ENCODE results near the gene CYP4Z1. TPM values are rescaled to one million over a fixed set of nuclear protein-coding genes. Genes with fewer than 3 reads are reported as not detected.
"Not testable (repeated sequence)": the region's sequence is repeated elsewhere in the genome, so short reads cannot be mapped to it uniquely, and the experiment has no call there.

Gene CYP4Z1
- total RNA-seq, 1 donor from 2014 or later = not detected

DNA sequence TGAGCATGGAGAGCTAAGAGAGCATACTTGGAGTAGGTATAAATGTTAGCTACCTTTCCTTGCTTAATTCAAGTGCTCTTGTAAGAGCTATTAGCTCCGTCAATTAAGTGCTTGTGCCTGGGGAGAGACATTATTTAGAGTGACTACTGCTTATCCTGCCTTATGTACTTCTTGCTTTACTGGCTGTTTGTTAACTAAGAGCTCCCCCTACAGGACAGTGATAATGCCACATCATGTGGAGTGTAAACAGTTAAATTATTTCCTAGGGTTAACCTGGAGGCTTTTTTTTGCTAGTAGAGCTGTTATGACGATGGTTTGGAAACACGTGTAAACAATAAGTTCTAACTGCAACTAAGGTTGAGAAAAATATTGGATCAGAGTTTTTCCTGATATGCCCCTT lies 24.4 kb downstream of the CYP4Z1 start:
- FAIRE-seq = peak; percentile 72
- not testable (repeated sequence) for DNase-seq (ENCODE audit: low read depth)
- TF ChIP-seq, protein P1, sequence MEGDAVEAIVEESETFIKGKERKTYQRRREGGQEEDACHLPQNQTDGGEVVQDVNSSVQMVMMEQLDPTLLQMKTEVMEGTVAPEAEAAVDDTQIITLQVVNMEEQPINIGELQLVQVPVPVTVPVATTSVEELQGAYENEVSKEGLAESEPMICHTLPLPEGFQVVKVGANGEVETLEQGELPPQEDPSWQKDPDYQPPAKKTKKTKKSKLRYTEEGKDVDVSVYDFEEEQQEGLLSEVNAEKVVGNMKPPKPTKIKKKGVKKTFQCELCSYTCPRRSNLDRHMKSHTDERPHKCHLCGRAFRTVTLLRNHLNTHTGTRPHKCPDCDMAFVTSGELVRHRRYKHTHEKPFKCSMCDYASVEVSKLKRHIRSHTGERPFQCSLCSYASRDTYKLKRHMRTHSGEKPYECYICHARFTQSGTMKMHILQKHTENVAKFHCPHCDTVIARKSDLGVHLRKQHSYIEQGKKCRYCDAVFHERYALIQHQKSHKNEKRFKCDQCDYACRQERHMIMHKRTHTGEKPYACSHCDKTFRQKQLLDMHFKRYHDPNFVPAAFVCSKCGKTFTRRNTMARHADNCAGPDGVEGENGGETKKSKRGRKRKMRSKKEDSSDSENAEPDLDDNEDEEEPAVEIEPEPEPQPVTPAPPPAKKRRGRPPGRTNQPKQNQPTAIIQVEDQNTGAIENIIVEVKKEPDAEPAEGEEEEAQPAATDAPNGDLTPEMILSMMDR (IDR thresholded peaks at IDR 0.05; ENCODE audit: insufficient read depth, low read length, severe bottlenecking) = peak; percentile 19

DNA sequence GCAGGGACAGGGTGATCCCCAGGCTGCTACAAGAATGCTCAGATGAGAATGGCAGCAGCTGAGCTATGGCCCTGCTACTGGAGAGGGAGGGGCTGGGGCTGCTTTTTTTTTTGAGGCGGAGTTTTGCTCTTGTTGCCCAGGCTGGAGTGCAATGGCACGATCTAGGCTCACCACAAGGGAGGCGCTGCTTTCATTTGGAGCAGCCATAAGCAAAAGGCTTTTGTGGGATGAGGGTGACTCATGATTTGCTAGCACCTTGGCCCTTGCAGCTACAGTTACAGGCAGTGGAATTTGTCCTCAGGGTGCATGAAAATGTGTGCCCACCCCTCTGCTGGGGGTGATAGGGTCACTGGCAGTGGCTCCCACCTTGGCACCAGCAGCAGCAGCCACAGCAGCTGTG lies 37.8 kb downstream of the CYP4Z1 start:
- Histone ChIP-seq H3K4me3 (ENCODE audit: low read depth, low read length) (no peak overlapping the region), H3K36me3 (ENCODE audit: control insufficient read depth, insufficient read depth, low read length) (no peaks in the 10 kb centered on the region), H3K27me3 (ENCODE audit: control insufficient read depth, insufficient read depth, low read length) (no peaks in the 10 kb centered on the region)
- TF ChIP-seq, protein P1 (IDR thresholded peaks at IDR 0.05; ENCODE audit: insufficient read depth, low read length, severe bottlenecking) = no peak
- FAIRE-seq = no peak
- DNase-seq (ENCODE audit: low read depth) = peak; percentile 43

More for the DNA sequence above, 24.4 kb downstream of the CYP4Z1 start:
- H3K4me3 ChIP-seq (ENCODE audit: low read depth, low read length); H3K27me3 ChIP-seq (ENCODE audit: control insufficient read depth, insufficient read depth, low read length); H3K36me3 ChIP-seq (ENCODE audit: control insufficient read depth, insufficient read depth, low read length): not testable (repeated sequence)

DNA sequence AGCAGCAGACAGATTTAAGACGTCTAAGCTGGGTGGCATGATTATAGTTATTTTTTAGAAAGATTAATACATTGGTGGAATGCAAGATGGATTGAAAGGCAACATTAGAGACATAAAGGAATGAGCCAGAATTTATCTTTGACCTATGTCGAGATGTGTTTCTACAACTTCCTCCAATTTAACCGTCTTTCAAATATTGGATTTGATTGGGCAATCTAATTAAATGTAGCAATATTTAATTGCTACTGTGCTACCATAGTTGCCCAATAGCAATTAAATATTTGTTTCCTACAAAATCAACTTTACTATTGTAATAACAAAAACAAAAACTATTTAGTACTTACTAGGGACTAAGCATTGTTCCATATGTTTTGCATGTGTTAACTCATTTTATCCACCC lies 39.8 kb downstream of the CYP4Z1 start:
- DNase-seq (ENCODE audit: low read depth) = no peak
- FAIRE-seq = no peak
- no peak overlapping the region for H3K4me3 ChIP-seq (ENCODE audit: low read depth, low read length)
- H3K36me3 ChIP-seq (ENCODE audit: control insufficient read depth, insufficient read depth, low read length) = no peaks in the 10 kb centered on the region
- H3K27me3 ChIP-seq (ENCODE audit: control insufficient read depth, insufficient read depth, low read length) = no peaks in the 10 kb centered on the region
- TF ChIP-seq, protein P1 (IDR thresholded peaks at IDR 0.05; ENCODE audit: insufficient read depth, low read length, severe bottlenecking) = no peak

DNA sequence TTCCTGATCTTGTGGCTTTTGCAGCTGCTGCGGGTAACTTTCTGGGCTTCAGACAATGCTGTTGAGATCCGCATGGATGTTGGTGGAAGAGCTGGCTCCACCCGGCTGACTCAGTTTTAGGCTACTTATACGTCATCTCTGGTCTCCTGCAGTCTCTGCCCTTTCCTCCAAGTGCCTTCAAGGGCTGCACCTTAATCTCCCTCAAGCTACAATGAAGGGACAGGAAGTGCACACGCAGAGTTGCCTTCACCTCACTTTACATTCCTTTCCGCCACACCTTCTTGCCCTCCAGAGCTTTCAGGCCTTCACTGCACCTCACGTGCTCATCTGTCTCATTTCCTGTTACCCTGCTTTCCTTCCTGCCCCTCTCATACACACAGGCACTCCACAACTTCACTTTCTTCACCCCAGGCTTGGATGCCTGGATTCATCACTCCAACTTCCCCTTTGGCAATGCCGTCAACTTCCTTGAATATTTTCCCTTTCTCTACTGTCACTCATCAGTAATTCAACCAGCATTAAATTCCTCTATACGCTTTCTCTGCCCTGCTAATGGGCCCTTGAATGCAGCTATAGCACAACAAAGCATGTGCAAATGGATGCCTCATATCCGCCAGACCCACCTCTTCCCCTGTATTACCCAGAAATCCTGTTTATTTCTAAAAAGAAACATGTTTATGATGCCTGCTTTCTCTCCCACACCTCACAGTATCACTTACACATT lies 41.0 kb downstream of the CYP4Z1 start:
- FAIRE-seq (peak; percentile 100), DNase-seq (ENCODE audit: low read depth) (peak; percentile 84)
- H3K4me3 ChIP-seq (ENCODE audit: low read depth, low read length) = not testable (repeated sequence)

DNA sequence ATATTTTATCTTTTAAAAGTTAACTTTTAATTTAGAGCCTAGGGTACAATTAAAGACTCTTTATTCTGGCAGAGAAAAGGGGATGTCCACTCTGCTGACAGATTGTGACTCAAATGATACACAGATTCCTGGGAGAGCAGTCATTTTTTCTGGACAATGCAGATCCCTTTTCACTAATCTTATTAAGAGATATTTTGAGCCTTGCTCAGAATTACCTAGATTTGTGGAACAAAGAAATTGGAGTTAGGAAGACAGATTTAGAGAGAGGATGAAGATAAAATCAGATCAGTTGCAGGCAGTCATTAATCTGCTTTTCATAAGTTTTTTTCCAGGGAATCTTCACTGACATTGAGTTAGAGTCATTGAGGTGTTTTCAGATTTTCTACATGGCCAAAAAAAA lies 42.5 kb downstream of the CYP4Z1 start:
- H3K27me3 ChIP-seq (ENCODE audit: control insufficient read depth, insufficient read depth, low read length); H3K36me3 ChIP-seq (ENCODE audit: control insufficient read depth, insufficient read depth, low read length); FAIRE-seq; H3K4me3 ChIP-seq (ENCODE audit: low read depth, low read length): not testable (repeated sequence)
- DNase-seq (ENCODE audit: low read depth) = peak; percentile 69

More for the DNA sequence above, 41.0 kb downstream of the CYP4Z1 start:
- not testable (repeated sequence) for H3K27me3 ChIP-seq (ENCODE audit: control insufficient read depth, insufficient read depth, low read length); H3K36me3 ChIP-seq (ENCODE audit: control insufficient read depth, insufficient read depth, low read length)

DNA sequence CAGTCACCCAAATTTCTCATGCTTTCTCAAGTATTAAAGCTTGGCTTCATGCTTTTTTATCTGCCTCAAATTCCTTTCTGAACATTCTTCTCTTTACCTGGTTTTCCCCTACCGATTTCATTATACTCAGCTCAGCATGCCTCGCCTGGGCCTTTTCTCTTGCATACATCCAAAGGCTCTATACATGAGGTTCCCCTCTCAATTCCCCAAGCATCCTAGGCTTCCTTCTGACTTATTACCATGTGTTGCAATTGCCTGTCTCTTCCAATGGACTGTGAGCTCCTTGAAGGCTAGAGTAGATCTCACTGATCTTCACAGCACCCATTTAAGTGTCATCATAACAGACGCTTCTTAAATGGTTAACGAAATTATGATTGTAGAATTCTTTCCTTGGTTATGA lies 46.1 kb downstream of the CYP4Z1 start:
- H3K27me3 ChIP-seq (ENCODE audit: control insufficient read depth, insufficient read depth, low read length) = no peaks in the 10 kb centered on the region
- FAIRE-seq = no peak
- no peak overlapping the region for H3K4me3 ChIP-seq (ENCODE audit: low read depth, low read length)
- no peaks in the 10 kb centered on the region for H3K36me3 ChIP-seq (ENCODE audit: control insufficient read depth, insufficient read depth, low read length)
- TF ChIP-seq, protein P1 (IDR thresholded peaks at IDR 0.05; ENCODE audit: insufficient read depth, low read length, severe bottlenecking) = no peak
- DNase-seq (ENCODE audit: low read depth) = no peak

DNA sequence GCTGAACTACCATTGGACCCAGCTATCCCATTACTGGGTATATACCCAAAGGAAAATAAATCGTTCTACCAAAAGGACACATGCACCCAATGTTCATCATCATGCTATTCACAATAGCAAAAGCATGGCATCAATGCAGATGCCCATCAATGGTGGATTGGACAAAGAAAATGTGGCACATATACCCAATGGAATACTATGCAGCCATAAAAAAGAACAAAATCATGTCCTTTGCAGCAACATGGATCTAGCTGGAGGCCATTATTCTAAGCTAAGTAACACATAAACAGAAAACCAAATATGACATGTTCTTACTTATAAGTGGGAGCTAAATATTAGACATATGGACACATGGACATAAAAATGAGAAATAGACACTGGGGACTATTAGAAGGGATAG lies 54.0 kb downstream of the CYP4Z1 start:
- DNase-seq (ENCODE audit: low read depth); H3K4me3 ChIP-seq (ENCODE audit: low read depth, low read length); FAIRE-seq; H3K36me3 ChIP-seq (ENCODE audit: control insufficient read depth, insufficient read depth, low read length); H3K27me3 ChIP-seq (ENCODE audit: control insufficient read depth, insufficient read depth, low read length): not testable (repeated sequence)

DNA sequence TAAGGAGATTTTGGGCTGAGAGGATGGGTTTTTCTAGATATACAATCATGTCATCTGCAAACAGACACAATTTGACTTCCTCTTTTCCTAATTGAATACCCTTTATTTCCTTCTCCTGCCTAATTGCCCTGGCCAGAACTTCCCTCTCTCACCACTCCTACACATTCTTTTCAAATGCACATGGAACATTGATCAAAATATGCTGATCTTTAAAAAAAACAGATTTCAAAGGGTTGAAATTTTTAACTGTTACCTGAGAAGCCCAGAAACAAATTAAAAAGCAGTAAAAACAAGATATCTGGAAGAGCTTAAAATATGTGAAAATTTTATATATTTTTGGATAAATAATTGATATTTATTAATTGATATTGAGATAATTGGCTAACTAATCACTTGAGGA lies 57.8 kb downstream of the CYP4Z1 start:
- not testable (repeated sequence) for H3K4me3 ChIP-seq (ENCODE audit: low read depth, low read length); FAIRE-seq; H3K36me3 ChIP-seq (ENCODE audit: control insufficient read depth, insufficient read depth, low read length); H3K27me3 ChIP-seq (ENCODE audit: control insufficient read depth, insufficient read depth, low read length); DNase-seq (ENCODE audit: low read depth)

DNA sequence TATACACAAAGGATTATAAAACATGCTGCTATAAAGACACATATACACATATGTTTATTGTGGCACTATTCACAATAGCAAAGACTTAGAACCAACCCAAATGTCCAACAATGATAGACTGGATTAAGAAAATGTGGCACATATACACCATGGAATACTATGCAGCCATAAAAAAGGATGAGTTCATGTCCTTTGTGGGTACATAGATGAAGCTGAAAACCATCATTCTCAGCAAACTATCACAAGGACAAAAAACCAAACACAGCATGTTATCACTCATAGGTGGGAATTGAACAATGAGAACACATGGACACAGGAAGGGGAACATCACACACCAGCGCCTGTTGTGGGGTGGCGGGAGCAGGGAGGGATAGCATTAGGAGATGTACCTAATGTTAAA lies 60.0 kb downstream of the CYP4Z1 start:
- DNase-seq (ENCODE audit: low read depth); H3K4me3 ChIP-seq (ENCODE audit: low read depth, low read length); FAIRE-seq; H3K36me3 ChIP-seq (ENCODE audit: control insufficient read depth, insufficient read depth, low read length); H3K27me3 ChIP-seq (ENCODE audit: control insufficient read depth, insufficient read depth, low read length): not testable (repeated sequence)

Measured in bronchial epithelial cell (primary cell).